ENCODE results near the gene BMAL1.

The BMAL1 gene

DNA sequence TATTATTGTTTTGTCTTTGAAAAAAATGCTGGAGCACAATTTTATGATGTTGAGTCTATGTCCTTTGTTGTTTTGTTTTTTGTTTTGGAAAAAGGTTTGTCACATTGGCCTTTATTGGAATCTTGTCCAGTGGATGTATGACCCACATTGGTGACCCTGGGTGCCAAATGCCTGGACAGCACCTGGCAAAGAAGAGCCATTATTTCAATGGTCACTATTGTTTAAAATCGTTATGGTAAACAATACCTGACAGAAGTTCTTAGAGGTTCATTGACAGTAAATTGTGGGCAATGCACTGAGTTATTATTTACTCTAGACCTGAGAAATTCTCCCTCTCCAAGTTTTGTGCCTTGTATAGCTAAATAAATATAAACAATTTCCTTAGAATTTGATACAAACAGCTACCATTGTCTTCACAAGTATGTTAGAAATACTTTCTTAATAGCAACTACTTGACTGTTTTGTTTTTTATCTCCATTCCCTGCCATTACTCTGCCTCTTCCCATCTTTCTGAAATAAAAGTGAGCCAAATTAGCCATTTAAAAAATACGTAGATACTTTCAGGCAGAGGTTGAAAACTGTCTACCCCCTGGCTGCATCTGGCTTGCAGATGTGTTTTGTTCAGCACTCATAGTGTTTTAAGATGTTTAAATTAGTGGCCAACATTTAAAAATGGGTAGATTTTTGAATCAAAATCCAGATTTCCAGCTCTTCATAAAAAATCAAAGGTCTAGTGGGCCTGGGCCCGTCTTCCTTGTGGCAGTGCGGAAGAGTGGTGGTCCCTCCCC is 39.9 kb downstream of the BMAL1 start:
- DNase-seq (ENCODE audit: low read depth), result no peak

GRCh38 chr11:13318498-13319295 is 41.1 kb downstream of the BMAL1 start:
- no peak for DNase-seq (ENCODE audit: low read depth)

DNA sequence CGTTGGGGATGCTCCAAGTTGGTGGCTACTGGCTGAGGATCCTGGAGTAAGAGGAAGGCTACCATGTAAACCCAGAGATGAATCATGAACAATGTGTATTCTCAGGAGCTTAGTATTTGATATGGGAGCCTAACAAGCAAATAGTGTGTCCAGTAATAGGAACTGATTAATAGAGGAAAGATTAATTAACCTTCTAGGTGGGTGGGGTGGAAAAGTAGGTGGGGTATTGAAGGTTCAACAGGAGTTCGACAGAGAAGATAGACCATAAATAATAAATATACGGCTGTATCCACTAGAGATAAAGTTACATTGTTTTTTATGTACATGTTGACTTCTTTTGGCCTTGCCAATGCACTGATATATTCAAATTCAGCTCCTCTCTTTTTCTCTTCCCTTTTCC is 43.1 kb downstream of the BMAL1 start:
- no peak for DNase-seq (ENCODE audit: low read depth)

GRCh38 chr11:13321431-13321830 is 43.8 kb downstream of the BMAL1 start:
- DNase-seq (ENCODE audit: low read depth), result no peak

GRCh38 chr11:13324141-13324540 is 46.6 kb downstream of the BMAL1 start:
- no peak for DNase-seq (ENCODE audit: low read depth)

GRCh38 chr11:13324709-13325108 is 47.1 kb downstream of the BMAL1 start:
- DNase-seq (ENCODE audit: low read depth), result no peak

DNA sequence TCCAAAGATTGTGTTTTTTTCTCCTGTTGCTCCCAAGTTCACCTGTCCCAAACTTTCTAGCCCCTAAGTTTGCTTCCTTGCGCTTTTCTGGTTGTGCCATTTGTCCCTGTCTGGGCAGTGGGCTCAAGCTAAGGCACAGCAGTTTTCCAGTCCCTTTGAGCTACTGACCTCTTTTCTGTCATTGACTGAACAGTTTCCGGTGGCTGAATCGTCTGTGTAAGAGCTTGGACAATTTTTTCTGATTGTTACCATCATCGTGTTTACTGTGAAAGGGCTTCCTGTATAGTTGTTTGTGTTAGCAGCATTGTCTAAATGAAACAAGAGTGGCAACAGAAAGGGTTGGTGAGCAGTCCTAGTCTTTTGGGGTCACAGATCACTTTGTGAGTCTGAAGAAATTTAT is 49.8 kb downstream of the BMAL1 start:
- no peak for DNase-seq (ENCODE audit: low read depth)

DNA sequence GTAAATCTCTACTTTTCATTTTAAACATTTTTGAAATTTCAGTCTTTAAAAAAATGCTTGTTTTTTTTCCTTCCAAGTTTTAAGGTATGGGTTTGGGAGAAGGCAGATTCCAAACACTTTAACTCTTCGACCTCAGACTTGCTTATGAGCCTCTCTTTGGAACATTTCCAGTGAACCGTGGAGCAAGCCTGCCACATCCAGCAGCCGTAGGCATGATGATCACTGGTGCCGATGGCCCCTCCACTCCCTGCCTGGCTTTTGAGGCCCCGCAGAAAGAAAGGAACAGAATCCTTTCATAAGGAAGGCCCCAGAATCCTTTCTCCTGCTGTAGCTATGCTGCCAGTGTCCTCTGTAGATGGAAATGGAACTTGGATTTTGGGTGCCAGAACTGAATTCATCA is 50.7 kb downstream of the BMAL1 start:
- DNase-seq (ENCODE audit: low read depth), result no peak

DNA sequence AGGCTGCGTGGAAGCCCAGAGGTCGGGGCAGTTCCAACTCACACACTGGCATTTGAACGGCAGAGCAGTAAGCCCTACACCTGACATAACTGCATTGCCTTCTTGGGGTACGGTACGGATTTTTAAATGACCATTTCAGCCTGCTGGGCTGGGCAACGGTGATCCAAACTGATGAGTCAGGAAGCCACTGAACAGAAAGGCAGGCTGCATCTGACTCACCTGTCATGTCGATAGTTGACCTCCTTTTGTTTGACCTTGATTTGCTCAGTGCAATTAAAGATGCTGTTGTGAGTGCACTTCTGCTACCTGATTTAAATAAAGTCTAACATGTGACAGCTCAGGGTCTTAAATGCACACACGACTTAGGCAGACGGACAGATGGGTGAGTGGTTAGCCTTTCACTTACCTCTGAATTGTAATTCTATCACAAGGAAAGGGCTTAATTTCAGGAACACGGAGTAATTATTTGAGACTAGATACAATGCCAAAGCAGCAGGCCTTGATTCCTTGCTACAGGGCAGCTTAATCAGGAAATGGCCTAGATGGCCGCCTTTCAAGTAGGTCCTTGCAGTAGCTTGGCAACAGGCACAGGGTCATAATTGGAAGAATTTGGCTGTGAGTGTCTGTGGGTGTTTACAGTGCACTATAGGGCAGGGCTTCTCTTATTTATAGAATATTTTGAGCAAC is 52.2 kb downstream of the BMAL1 start:
- no peak for DNase-seq (ENCODE audit: low read depth)

DNA sequence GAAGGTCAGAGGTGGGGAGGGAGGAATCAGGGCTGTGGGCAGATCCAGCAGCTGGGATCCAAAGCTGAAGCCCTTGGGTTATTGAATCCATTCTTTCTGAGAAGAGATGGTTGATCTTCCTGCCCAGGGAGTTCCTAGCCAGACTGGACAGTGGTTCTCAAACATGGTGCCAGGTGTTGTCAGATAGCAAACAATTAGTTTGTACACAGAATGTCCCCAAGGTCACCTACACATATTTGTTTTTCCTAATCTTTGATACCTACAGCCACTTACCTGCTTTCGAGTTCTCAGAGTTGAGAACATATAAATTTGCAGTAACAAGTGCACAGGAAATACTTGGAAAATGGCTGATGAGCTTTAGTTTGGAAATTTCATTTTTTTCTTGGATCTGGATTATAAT is 54.5 kb downstream of the BMAL1 start:
- DNase-seq (ENCODE audit: low read depth), result no peak

- no peak for DNase-seq (ENCODE audit: low read depth)
These were observed 55.9 kb downstream of the BMAL1 start for GRCh38 chr11:13333456-13333957.

GRCh38 chr11:13334034-13334786 is 56.6 kb downstream of the BMAL1 start:
- no peak for DNase-seq (ENCODE audit: low read depth)

DNA sequence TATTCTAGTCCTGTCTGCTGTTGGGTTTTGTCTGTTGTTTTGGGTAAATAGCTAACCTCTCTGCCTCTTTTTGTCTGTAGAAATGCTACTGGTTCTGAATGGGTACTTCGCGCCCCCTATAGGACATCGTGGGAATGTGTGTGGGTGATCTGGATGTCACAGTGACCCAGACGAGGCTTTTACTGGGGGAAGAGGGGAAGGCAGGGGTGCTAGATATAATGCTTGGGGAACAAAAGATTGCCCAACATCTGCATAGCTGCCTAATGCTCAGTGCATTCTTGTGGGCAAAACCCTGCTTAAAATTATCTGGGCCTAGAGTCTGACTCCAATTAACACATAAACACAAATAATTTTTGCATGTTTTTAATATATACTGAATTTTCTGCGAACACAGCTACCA is 57.7 kb downstream of the BMAL1 start:
- DNase-seq (ENCODE audit: low read depth), result peak; percentile 61

GRCh38 chr11:13336246-13336878 is 58.8 kb downstream of the BMAL1 start:
- no peak for DNase-seq (ENCODE audit: low read depth)

- no peak for DNase-seq (ENCODE audit: low read depth)
These were observed 60.4 kb downstream of the BMAL1 start for GRCh38 chr11:13338019-13338426.

DNA sequence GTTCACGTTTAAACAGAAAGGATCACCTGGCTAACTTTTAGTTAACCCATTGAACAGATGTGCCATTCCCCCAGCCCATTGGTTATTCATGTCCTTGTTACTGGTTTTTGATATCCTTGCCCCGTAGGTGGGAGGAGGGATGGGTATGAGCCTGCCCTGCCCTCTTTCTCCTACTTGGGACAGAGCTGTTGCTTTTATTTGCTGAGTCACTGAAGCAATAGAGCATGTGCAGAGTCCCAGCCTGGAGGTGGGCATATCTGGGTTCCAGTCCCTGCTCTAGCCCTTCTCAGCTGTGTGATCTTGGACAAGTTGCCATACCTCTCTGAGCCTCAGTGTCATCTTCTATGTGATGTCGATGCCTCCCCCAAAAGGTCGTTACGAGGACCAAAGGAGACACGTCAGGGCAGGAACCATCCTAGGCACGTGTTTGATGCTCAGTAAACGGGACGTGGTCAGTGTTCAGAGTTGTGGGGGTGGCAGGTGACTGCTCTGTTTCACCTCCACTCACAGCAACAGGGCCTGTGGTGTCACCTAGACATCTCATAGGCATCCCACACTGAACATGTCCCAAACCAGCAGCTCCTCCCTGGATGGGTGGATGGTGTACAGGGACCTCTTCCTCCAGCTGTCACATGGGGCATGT is 61.0 kb downstream of the BMAL1 start:
- no peak for DNase-seq (ENCODE audit: low read depth)

DNA sequence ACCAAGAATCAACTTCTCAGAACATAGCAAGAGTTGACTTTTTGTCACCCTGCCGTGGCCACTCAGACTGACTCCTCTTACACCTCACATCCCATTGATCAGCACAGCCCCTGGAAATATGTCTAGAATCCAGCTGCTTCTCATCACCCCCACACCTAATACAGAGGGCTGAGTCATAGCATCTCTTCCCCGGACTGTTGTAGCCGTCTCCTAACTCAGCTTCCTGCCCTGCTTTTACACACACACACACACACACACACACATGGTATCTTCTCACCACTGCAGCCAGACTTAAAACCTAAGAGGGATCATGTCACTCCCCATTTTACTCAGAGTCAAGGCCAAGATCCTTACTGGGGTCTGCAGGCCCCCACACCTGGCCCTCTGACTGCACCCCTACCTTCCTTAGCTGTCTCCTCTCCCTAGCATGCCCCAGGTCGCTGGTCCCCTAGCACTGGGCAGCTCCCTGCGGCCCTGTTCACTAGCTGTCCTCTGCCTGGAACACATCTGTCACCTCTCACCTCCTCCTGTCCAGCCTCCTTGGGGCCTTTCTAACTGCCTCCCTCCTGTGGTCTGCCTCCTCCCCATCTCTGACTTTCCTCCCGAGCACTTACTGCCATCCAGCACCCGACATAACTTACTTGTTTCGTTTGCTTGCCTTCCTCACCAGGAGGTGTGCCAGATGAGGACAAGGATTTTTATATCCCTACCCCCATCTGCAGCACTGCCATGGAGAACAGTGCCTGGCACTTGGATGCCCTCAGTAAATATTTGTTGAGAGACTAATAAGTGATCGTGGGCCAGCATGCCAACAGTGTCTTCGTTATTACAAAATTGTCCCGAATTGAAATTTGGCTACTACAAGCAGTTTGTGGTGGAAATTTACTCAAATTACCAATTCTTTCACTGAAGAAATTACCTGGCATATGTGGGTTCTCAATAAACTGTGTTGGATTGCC is 61.9 kb downstream of the BMAL1 start:
- no peak for DNase-seq (ENCODE audit: low read depth)

DNA sequence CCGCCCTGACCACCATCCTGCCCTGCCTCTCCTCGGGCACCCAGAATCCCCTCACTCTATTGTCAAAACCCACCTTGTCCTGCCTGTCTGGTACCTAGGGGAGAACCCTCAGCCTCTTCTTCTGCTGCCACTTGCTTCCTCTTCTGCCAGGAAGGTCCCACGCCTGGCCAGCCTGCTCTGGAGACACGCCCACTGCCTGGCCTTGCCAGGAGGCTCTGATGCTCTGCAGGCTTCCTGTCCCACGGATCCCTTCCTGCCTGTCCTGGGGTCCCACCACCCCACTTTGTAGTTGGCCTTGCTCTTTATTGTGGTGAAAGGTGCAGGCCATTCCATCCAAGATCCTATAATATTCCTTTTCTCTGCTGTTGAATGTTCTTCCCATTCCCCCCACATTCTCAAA is 63.4 kb downstream of the BMAL1 start:
- no peak for DNase-seq (ENCODE audit: low read depth)

- DNase-seq (ENCODE audit: low read depth), result no peak
These were observed 65.5 kb downstream of the BMAL1 start for GRCh38 chr11:13343067-13343466.
